Trophoblast cell (in vitro differentiated cells and primary cell): Measurements from ENCODE around the gene UBE2D1.

Experiments used
- DNase-seq, 2 donors: peaks; one replicate each; pipeline ENCODE4 v3.0.0-alpha.2; 2016
- H2AFZ ChIP-seq: 2 replicates; pipeline ENCODE4 v1.6.1; 2013; ENCODE audit warnings: low read length, moderate library complexity, mild to moderate bottlenecking; ENCODE audit not compliant: insufficient read depth, poor library complexity
- H2AK5ac ChIP-seq: 2 replicates; pipeline ENCODE4 v1.6.1; 2013; ENCODE audit warnings: mild to moderate bottlenecking, low read length
- H2BK120ac ChIP-seq: 2 replicates; pipeline ENCODE4 v1.6.1; 2013; ENCODE audit warnings: low read length, mild to moderate bottlenecking, moderate library complexity; ENCODE audit not compliant: insufficient read depth, poor library complexity
- H2BK12ac ChIP-seq: 2 replicates; pipeline ENCODE4 v1.6.1; 2013; ENCODE audit warnings: mild to moderate bottlenecking, low read length, moderate library complexity
- H2BK5ac ChIP-seq: 2 replicates; pipeline ENCODE4 v1.6.1; 2013; ENCODE audit warnings: low read length, low read depth, moderate library complexity, mild to moderate bottlenecking; ENCODE audit not compliant: poor library complexity
- H3K14ac ChIP-seq: 2 replicates; pipeline ENCODE4 v1.6.1; 2013; ENCODE audit warnings: mild to moderate bottlenecking, low read length
- H3K18ac ChIP-seq: 2 replicates; pipeline ENCODE4 v1.6.1; 2013; ENCODE audit warnings: mild to moderate bottlenecking, low read length
- H3K23ac ChIP-seq: 2 replicates; pipeline ENCODE4 v1.6.1; 2013; ENCODE audit warnings: low read length
- H3K27ac ChIP-seq: 2 replicates; pipeline ENCODE4 v1.5.1; 2013; ENCODE audit warnings: low read depth, mild to moderate bottlenecking, inconsistent platforms, low read length, moderate library complexity
- H3K27me3 ChIP-seq: 2 replicates; pipeline ENCODE4 v1.6.1; 2013; ENCODE audit warnings: inconsistent platforms, mild to moderate bottlenecking, low read length, moderate library complexity; ENCODE audit not compliant: insufficient read depth
- H3K36me3 ChIP-seq, 2 experiments: 1 replicate in 1 of 2; 2 replicates in 1 of 2; pipeline ENCODE4 v1.6.1; 2013; ENCODE audit warnings: low read length in 2 of 2, mild to moderate bottlenecking in 2 of 2, moderate library complexity in 1 of 2; ENCODE audit not compliant: insufficient read depth in 2 of 2, control insufficient read depth in 1 of 2
- H3K4ac ChIP-seq: 2 replicates; pipeline ENCODE4 v1.6.1; 2013; ENCODE audit warnings: low read depth, mild to moderate bottlenecking, low read length, moderate library complexity
- H3K4me1 ChIP-seq, 2 experiments: 1 replicate in 1 of 2; 2 replicates in 1 of 2; pipeline ENCODE4 v1.6.1; 2013; ENCODE audit warnings: low read length in 2 of 2, mild to moderate bottlenecking in 2 of 2, moderate library complexity in 1 of 2; ENCODE audit not compliant: insufficient read depth in 2 of 2, control insufficient read depth in 1 of 2
- H3K4me2 ChIP-seq: 2 replicates; pipeline ENCODE4 v1.6.1; 2013; ENCODE audit warnings: inconsistent platforms, mild to moderate bottlenecking, low read length, moderate library complexity
- H3K4me3 ChIP-seq: 2 replicates; pipeline ENCODE4 v1.5.1; 2013; ENCODE audit warnings: mild to moderate bottlenecking, low read depth, low read length, inconsistent platforms
- H3K79me1 ChIP-seq: one replicate; pipeline ENCODE4 v1.6.1; 2013; ENCODE audit warnings: low read length
- H3K79me2 ChIP-seq: 2 replicates; pipeline ENCODE4 v1.6.1; 2013; ENCODE audit warnings: low read length, mild to moderate bottlenecking; ENCODE audit not compliant: control insufficient read depth, insufficient read depth, poor library complexity
- H3K9ac ChIP-seq: 2 replicates; pipeline ENCODE4 v1.6.1; 2013; ENCODE audit warnings: mild to moderate bottlenecking, low read length
- H3K9me3 ChIP-seq: 2 replicates; pipeline ENCODE4 v1.6.1; 2013; ENCODE audit warnings: low read depth, mild to moderate bottlenecking, control low read depth, inconsistent platforms, low read length; ENCODE audit not compliant: insufficient read depth
- H4K12ac ChIP-seq: 2 replicates; pipeline ENCODE4 v1.6.1; 2013; ENCODE audit warnings: low read depth, mild to moderate bottlenecking, low read length, moderate library complexity
- H4K8ac ChIP-seq: 2 replicates; pipeline ENCODE4 v1.6.1; 2013; ENCODE audit warnings: low read depth, mild to moderate bottlenecking, low read length, moderate library complexity
- H4K91ac ChIP-seq: one replicate; pipeline ENCODE4 v1.6.1; 2013; ENCODE audit warnings: low read depth, mild to moderate bottlenecking, low read length, moderate library complexity
- WGBS: extraction: QIAGEN DNeasy Blood & Tissue Kit; methylation state at CpG from one replicate; pipeline ENCODE4 v1.1.7; 2013; ENCODE audit warnings: missing lambda C conversion rate; ENCODE audit not compliant: insufficient read length, insufficient coverage; ENCODE audit errors: extremely low coverage; 5-methylcytosine and 5-hydroxymethylcytosine counted together

UBE2D1 gene

GRCh38 chr10:58336242-58336641 is 1.4 kb downstream of the UBE2D1 start:
- Histone ChIP-seq H2BK120ac (no peak overlapping the region), H3K18ac (no peak overlapping the region), H3K9ac (no peak overlapping the region), H3K79me1 (peaks cover 6% of the 10 kb centered on the region), H3K27ac (no peak overlapping the region), H2BK5ac (no peak overlapping the region), H3K4ac (no peak overlapping the region), H3K4me1 (no peaks in the 10 kb centered on the region), H3K36me3 (no peaks in the 10 kb centered on the region), H3K79me2 (peaks cover 6% of the 10 kb centered on the region), H3K4me2 (peak overlapping the region; percentile 99), H3K9me3 (no peaks in the 10 kb centered on the region), H4K91ac (no peak overlapping the region), H2AFZ (no peak overlapping the region), H3K14ac (no peak overlapping the region), H4K12ac (no peak overlapping the region), H4K8ac (no peak overlapping the region), H3K27me3 (no peaks in the 10 kb centered on the region), H3K4me3 (no peak overlapping the region), H3K23ac (no peak overlapping the region), H2AK5ac (no peak overlapping the region), H2BK12ac (no peak overlapping the region)
- no CpG with 5 or more reads among the region's 4 CpGs for WGBS
- peak in 1 of 2 donors; percentile 23 for DNase-seq

GRCh38 chr10:58341422-58341821 is 6.6 kb downstream of the UBE2D1 start:
- Histone ChIP-seq H3K79me2 (no peaks in the 10 kb centered on the region), H3K4me2 (no peak overlapping the region), H3K27ac (no peak overlapping the region), H2BK120ac (no peak overlapping the region), H2BK12ac (no peak overlapping the region), H3K27me3 (no peaks in the 10 kb centered on the region), H3K14ac (no peak overlapping the region), H3K4me3 (no peak overlapping the region), H3K4me1 (no peaks in the 10 kb centered on the region), H3K4ac (no peak overlapping the region), H4K8ac (no peak overlapping the region), H2AFZ (no peak overlapping the region), H2BK5ac (no peak overlapping the region), H4K12ac (no peak overlapping the region), H2AK5ac (no peak overlapping the region), H3K79me1 (no peaks in the 10 kb centered on the region), H3K36me3 (no peaks in the 10 kb centered on the region), H3K9me3 (no peaks in the 10 kb centered on the region), H3K9ac (no peak overlapping the region), H4K91ac (no peak overlapping the region), H3K18ac (no peak overlapping the region), H3K23ac (no peak overlapping the region)
- DNase-seq = no peak
- WGBS = no CpG with 5 or more reads among the region's 4 CpGs

- Histone ChIP-seq H3K4me2 (no peak overlapping the region), H3K27me3 (no peaks in the 10 kb centered on the region), H4K8ac (no peak overlapping the region), H4K12ac (no peak overlapping the region), H3K79me2 (no peaks in the 10 kb centered on the region), H3K4me3 (no peak overlapping the region), H4K91ac (no peak overlapping the region), H2BK12ac (no peak overlapping the region), H3K36me3 (no peaks in the 10 kb centered on the region), H2AFZ (no peak overlapping the region), H3K79me1 (no peaks in the 10 kb centered on the region), H3K14ac (no peak overlapping the region), H2BK5ac (no peak overlapping the region), H3K23ac (peak overlapping the region; percentile 78), H3K4ac (no peak overlapping the region), H3K4me1 (no peaks in the 10 kb centered on the region), H3K9ac (no peak overlapping the region), H3K18ac (no peak overlapping the region), H3K27ac (no peak overlapping the region), H2BK120ac (no peak overlapping the region), H3K9me3 (no peaks in the 10 kb centered on the region), H2AK5ac (no peak overlapping the region)
- DNase-seq = no peak
- no CpG with 5 or more reads among the region's 1 CpG for WGBS
Measured at GRCh38 chr10:58341947-58342346, 7.1 kb downstream of the UBE2D1 start.

DNA sequence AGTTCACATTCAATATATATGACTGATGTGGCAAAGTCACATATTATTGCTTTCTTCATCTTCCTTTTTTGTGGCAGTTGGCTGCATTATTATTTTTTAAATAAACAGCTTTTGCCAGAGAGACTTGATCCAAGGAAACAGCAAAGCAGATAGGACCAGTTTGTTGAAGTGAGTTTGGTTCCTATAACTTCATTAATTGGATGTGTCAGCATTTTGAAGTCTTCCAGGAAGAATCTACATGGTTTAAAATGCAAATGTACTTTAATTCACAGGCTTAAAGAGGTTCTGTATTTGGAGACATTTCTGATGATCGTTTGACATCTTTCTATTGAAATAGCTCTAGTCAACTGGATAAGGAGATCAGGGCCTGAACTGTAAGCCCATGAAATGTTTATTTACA is 13.2 kb downstream of the UBE2D1 start:
- H3K4me1 ChIP-seq = no peaks in the 10 kb centered on the region
- H3K4me3 ChIP-seq = no peak overlapping the region
- H2BK12ac ChIP-seq = no peak overlapping the region
- no peaks in the 10 kb centered on the region for H3K36me3 ChIP-seq
- no peak overlapping the region for H3K18ac ChIP-seq
- H3K4me2 ChIP-seq = no peak overlapping the region
- H3K14ac ChIP-seq = no peak overlapping the region
- H3K23ac ChIP-seq = no peak overlapping the region
- H4K12ac ChIP-seq = no peak overlapping the region
- DNase-seq = no peak
- no peaks in the 10 kb centered on the region for H3K79me1 ChIP-seq
- no peak overlapping the region for H4K8ac ChIP-seq
- H2AFZ ChIP-seq = no peak overlapping the region
- H3K9ac ChIP-seq = no peak overlapping the region
- H2BK120ac ChIP-seq = no peak overlapping the region
- no peaks in the 10 kb centered on the region for H3K9me3 ChIP-seq
- no peak overlapping the region for H3K4ac ChIP-seq
- H3K27ac ChIP-seq = no peak overlapping the region
- no peaks in the 10 kb centered on the region for H3K27me3 ChIP-seq
- no CpG with 5 or more reads among the region's 1 CpG for WGBS
- no peak overlapping the region for H2AK5ac ChIP-seq
- H4K91ac ChIP-seq = no peak overlapping the region
- no peaks in the 10 kb centered on the region for H3K79me2 ChIP-seq
- H2BK5ac ChIP-seq = no peak overlapping the region
